ENCODE data around the gene PLBD2. TPM values are rescaled to one million over a fixed set of nuclear protein-coding genes. Genes with fewer than 3 reads are reported as not detected.

PLBD2 gene
- total RNA-seq, 1 donor from 2014 or later: 37.8 TPM

DNA sequence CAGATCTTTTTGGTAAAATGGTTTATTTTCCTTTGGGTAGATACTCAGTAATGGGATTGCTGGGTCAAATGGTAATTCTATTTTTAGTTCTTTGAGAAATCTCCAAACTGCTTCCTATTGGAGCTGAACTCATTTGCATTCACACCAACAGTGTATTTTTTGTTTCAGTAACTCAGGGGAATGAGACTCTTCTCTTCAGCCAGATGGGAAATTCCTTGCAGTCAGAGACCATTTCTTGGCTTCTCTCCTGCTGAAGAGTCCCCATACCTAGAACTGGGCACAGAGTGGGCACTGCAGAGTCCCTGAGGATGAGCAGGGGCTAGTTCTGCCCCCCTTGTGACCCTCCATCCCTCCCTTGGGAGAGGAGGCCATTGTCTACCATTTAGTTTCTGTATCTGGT, 74.6 kb downstream of the PLBD2 start:
- Mint-ChIP-seq H3K27me3 (ENCODE audit: low read depth) (peaks cover 7% of the 10 kb centered on the region), H3K4me1 (no peaks in the 10 kb centered on the region), H3K27ac (no peak overlapping the region), H3K4me3 (no peak overlapping the region), H3K36me3 (no peaks in the 10 kb centered on the region), H3K9me3 (peaks cover 10% of the 10 kb centered on the region)
- TF ChIP-seq, protein P1, sequence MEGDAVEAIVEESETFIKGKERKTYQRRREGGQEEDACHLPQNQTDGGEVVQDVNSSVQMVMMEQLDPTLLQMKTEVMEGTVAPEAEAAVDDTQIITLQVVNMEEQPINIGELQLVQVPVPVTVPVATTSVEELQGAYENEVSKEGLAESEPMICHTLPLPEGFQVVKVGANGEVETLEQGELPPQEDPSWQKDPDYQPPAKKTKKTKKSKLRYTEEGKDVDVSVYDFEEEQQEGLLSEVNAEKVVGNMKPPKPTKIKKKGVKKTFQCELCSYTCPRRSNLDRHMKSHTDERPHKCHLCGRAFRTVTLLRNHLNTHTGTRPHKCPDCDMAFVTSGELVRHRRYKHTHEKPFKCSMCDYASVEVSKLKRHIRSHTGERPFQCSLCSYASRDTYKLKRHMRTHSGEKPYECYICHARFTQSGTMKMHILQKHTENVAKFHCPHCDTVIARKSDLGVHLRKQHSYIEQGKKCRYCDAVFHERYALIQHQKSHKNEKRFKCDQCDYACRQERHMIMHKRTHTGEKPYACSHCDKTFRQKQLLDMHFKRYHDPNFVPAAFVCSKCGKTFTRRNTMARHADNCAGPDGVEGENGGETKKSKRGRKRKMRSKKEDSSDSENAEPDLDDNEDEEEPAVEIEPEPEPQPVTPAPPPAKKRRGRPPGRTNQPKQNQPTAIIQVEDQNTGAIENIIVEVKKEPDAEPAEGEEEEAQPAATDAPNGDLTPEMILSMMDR (IDR thresholded peaks at IDR 0.05; ENCODE audit: unreplicated experiment): no peak
- no peak for DNase-seq (ENCODE audit: low spot score in 2 of 2, unreplicated experiment in 2 of 2)

DNA sequence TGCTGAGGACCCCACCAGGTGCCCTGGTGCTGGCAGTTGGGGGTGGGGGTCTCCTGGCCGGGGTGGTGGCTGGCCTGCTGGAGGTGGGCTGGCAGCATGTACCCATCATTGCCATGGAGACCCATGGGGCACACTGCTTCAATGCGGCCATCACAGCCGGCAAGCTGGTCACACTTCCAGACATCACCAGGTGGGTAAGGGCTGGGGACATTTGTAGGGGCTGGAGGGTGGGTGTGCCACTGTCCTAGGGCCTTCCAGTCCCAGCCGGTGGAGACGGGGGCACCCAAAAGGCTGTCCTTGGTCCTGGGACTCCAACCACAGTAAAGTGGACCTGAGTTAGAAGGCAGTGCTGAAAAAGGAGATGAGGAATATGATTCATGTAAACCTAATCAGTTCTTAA, 77.0 kb downstream of the PLBD2 start:
- H3K9me3 Mint-ChIP-seq: peaks cover 5% of the 10 kb centered on the region
- H3K27me3 Mint-ChIP-seq (ENCODE audit: low read depth): peaks cover 10% of the 10 kb centered on the region
- no peaks in the 10 kb centered on the region for H3K4me1 Mint-ChIP-seq
- TF ChIP-seq, protein P1 (IDR thresholded peaks at IDR 0.05; ENCODE audit: unreplicated experiment): no peak
- no peak overlapping the region for H3K27ac Mint-ChIP-seq
- DNase-seq (ENCODE audit: low spot score in 2 of 2, unreplicated experiment in 2 of 2): no peak
- H3K36me3 Mint-ChIP-seq: no peaks in the 10 kb centered on the region
- no peak overlapping the region for H3K4me3 Mint-ChIP-seq

- DNase-seq (ENCODE audit: low spot score in 2 of 2, unreplicated experiment in 2 of 2): no peak
- TF ChIP-seq, protein P1 (IDR thresholded peaks at IDR 0.05; ENCODE audit: unreplicated experiment): no peak
- Mint-ChIP-seq H3K27me3 (ENCODE audit: low read depth) (peaks cover 17% of the 10 kb centered on the region), H3K4me1 (no peaks in the 10 kb centered on the region), H3K36me3 (no peaks in the 10 kb centered on the region), H3K27ac (no peak overlapping the region), H3K4me3 (no peak overlapping the region), H3K9me3 (peaks cover 4% of the 10 kb centered on the region)
Observed at GRCh38 chr12:113436586-113436985, 78.2 kb downstream of the PLBD2 start.

DNA sequence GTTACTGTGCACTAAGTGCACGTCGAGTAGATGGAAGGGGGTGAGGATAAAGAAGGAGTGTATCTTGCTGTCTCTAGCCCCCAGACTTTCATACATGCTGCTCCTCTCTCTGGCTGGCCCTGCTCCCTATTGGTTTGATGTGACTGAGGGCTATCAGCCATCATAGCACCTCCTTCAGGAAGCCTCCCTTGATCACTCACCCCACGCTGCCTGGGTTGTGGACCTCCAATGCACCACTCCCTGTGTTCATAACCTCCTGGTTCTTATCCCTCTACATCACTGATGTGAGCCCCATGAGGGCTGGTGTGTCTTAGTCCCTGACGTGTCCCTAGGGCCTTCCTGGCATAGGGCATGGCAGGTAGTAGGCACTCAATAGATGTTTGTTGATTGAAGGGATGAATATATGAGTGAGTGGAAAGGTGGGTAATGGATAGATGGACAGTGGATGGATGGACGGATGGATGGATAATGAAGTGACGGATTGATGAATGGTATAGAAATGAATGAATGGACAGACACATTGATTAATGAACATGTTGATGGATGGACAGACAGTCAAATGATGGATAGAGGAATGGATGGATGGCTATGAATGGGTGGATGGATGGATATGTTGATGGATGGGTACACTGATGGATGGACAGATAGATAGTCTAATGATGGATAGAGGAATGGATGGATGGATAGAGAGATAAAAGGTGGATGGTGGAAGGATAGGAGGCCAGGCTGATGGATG, 78.8 kb downstream of the PLBD2 start:
- Mint-ChIP-seq H3K4me3 (no peak overlapping the region), H3K36me3 (no peaks in the 10 kb centered on the region), H3K4me1 (no peaks in the 10 kb centered on the region), H3K27ac (no peak overlapping the region), H3K27me3 (ENCODE audit: low read depth) (peaks cover 21% of the 10 kb centered on the region), H3K9me3 (peaks cover 4% of the 10 kb centered on the region)
- TF ChIP-seq, protein P1 (IDR thresholded peaks at IDR 0.05; ENCODE audit: unreplicated experiment): no peak
- no peak for DNase-seq (ENCODE audit: low spot score in 2 of 2, unreplicated experiment in 2 of 2)

- H3K9me3 Mint-ChIP-seq: peaks cover under 1% of the 10 kb centered on the region
- no peaks in the 10 kb centered on the region for H3K36me3 Mint-ChIP-seq
- H3K4me3 Mint-ChIP-seq: no peak overlapping the region
- H3K27ac Mint-ChIP-seq: no peak overlapping the region
- TF ChIP-seq, protein P1 (IDR thresholded peaks at IDR 0.05; ENCODE audit: unreplicated experiment): no peak
- peaks cover 24% of the 10 kb centered on the region for H3K27me3 Mint-ChIP-seq (ENCODE audit: low read depth)
- H3K4me1 Mint-ChIP-seq: no peaks in the 10 kb centered on the region
- DNase-seq (ENCODE audit: low spot score in 2 of 2, unreplicated experiment in 2 of 2): no peak
Observed at GRCh38 chr12:113437729-113438100, 79.3 kb downstream of the PLBD2 start.

All from mesothelial cell of epicardium (in vitro differentiated cells).